Kidney (tissue), 14 donors: ENCODE measurements around the gene DOK6. TPM values are rescaled to one million over a fixed set of nuclear protein-coding genes. Genes with fewer than 3 reads are reported as not detected.

Experiments used
- DNase-seq, 5 donors: peaks; one replicate each; pipeline ENCODE4 v3.0.0-alpha.2; 2013 to 2020
- FAIRE-seq: peaks from 2 replicates; lab custom pipeline; 2012; peaks lifted over from hg19 to GRCh38; lab: Jason Lieb, UNC
- H3K27ac ChIP-seq, 2 donors: one replicate each; pipeline ENCODE4 v1.7.0; 2013; ENCODE audit warnings: low read depth in 2 of 2, low read length in 2 of 2, inconsistent platforms in 1 of 2
- H3K27me3 ChIP-seq: one replicate; pipeline ENCODE4 v1.7.1; 2013; ENCODE audit warnings: low read length, inconsistent platforms; ENCODE audit not compliant: control insufficient read depth, insufficient read depth
- H3K36me3 ChIP-seq, 3 donors: one replicate each; pipeline versions ENCODE4 v1.7.0 to v1.7.1; 2013; ENCODE audit warnings: low read length in 3 of 3, control low read depth in 1 of 3, inconsistent platforms in 1 of 3; ENCODE audit not compliant: insufficient read depth in 3 of 3, control insufficient read depth in 2 of 3
- H3K4me1 ChIP-seq, 3 donors: one replicate each; pipeline versions ENCODE4 v1.7.0 to v1.7.1; 2013; ENCODE audit warnings: low read length in 3 of 3, inconsistent platforms in 1 of 3, low read depth in 1 of 3; ENCODE audit not compliant: control insufficient read depth in 2 of 3, insufficient read depth in 2 of 3
- H3K4me3 ChIP-seq, 3 donors: one replicate each; pipeline versions ENCODE4 v1.7.0 to v1.8.1; 2013; ENCODE audit warnings: low read length in 3 of 3, control low read depth in 1 of 3, inconsistent platforms in 1 of 3
- H3K9ac ChIP-seq, 3 donors: one replicate each; pipeline versions ENCODE4 v1.7.0 to v1.7.1; 2013; ENCODE audit warnings: low read length in 3 of 3, control low read depth in 1 of 3, inconsistent platforms in 1 of 3
- H3K9me3 ChIP-seq, 3 donors: one replicate each; pipeline versions ENCODE4 v1.7.0 to v1.7.1; 2013; ENCODE audit warnings: low read length in 3 of 3, control low read depth in 1 of 3, inconsistent platforms in 1 of 3; ENCODE audit not compliant: control insufficient read depth in 2 of 3, insufficient read depth in 1 of 3
- intact Hi-C: fragments of 100-400 bp; cut with DNase I; formaldehyde crosslinking; loops from one replicate; pipeline ENCODE4 v1.11.1; 2022
- polyA plus RNA-seq: library from polyadenylated mRNA; stranded (reverse); fragments of 350-450 nt; fragmentation: Illumina TruSeq; extraction: RNeasy Lipid Tissue Mini Kit (QIAGEN cat#74804); gene quantifications from one replicate; pipeline ENCODE4 v1.2.3, GENCODE V29; 2014; ENCODE audit warnings: low read depth, low replicate concordance; ENCODE audit not compliant: insufficient read depth
- total RNA-seq: library from RNA; stranded (reverse); fragmentation: NEBNext Ultra II Directional; extraction: Animal tissue kit (Norgen Biotek cat#: 25700); gene quantifications from one replicate; pipeline ENCODE4 v1.2.1, GENCODE V29; 2021
- TF ChIP-seq, protein P1 (sequence below): IDR thresholded peaks from 3 replicates; pipeline ENCODE4 v1.5.1; 2012; ENCODE audit warnings: mild to moderate bottlenecking, moderate library complexity, borderline replicate concordance; ENCODE audit not compliant: insufficient read depth; ENCODE audit errors: extremely low read depth
- donor health status: control.
- donor health status: control.
- donor health status: control.
- donor health status: control.
- donor health status: control.
- donor health status: DM: yes; HTN: yes; CAD: no.
- donor health status: Normal renal cell carcinoma (clear cell type).

The DOK6 gene
- total and polyA plus RNA-seq, 2 donors from 2014 or later = 3.8 to 4.6 TPM

DNA sequence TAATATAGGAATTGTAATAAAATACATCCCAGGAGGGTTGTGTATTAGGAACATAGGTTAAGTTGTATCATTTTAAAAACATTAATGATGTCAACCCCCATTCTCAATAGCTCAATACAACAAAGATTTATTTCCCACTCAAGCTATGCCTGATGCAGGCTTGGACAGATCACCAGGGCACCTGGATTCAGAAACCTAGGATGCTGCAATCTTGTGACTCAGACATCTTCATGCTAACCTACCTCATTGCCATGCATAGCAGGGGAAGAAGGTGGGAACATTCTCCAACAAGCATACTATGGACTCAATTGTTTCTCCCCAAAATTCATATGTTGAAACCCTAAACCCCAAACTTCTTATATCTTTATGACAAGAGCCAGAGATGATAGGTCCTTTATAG is 302.8 kb downstream of the DOK6 start:
- H3K27me3 ChIP-seq = no peaks in the 10 kb centered on the region
- intact Hi-C loops = no loop called here
- H3K9ac ChIP-seq = no peak overlapping the region
- H3K4me3 ChIP-seq = no peak overlapping the region
- H3K4me1 ChIP-seq = no peaks in the 10 kb centered on the region
- DNase-seq = no peak
- FAIRE-seq = no peak
- no peaks in the 10 kb centered on the region for H3K9me3 ChIP-seq
- no peaks in the 10 kb centered on the region for H3K36me3 ChIP-seq
- TF ChIP-seq, protein P1, sequence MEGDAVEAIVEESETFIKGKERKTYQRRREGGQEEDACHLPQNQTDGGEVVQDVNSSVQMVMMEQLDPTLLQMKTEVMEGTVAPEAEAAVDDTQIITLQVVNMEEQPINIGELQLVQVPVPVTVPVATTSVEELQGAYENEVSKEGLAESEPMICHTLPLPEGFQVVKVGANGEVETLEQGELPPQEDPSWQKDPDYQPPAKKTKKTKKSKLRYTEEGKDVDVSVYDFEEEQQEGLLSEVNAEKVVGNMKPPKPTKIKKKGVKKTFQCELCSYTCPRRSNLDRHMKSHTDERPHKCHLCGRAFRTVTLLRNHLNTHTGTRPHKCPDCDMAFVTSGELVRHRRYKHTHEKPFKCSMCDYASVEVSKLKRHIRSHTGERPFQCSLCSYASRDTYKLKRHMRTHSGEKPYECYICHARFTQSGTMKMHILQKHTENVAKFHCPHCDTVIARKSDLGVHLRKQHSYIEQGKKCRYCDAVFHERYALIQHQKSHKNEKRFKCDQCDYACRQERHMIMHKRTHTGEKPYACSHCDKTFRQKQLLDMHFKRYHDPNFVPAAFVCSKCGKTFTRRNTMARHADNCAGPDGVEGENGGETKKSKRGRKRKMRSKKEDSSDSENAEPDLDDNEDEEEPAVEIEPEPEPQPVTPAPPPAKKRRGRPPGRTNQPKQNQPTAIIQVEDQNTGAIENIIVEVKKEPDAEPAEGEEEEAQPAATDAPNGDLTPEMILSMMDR = no peak
- no peak overlapping the region for H3K27ac ChIP-seq

DNA sequence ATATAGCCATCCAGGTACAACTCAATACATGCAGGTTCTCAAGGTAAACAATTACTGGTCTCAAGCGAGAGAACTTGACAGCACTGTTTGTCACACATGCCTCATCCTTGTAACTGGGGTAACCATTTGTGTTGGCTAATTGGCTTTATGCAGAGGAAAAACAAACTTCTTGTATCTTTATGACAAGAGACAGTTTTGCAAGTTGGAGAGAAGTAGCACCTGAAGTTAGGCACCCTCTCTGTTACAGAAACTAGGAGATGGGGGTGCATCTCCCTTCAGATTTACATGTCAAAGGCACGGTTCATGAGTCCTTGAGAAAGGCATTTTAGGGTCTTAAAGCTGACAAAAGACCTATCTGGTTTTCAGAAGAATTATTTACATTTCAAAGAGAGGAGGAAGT is 305.3 kb downstream of the DOK6 start:
- Histone ChIP-seq H3K9ac (no peak overlapping the region), H3K36me3 (no peaks in the 10 kb centered on the region), H3K27me3 (no peaks in the 10 kb centered on the region), H3K4me1 (no peaks in the 10 kb centered on the region), H3K27ac (no peak overlapping the region), H3K4me3 (no peak overlapping the region), H3K9me3 (no peaks in the 10 kb centered on the region)
- intact Hi-C loops = no loop called here
- no peak for DNase-seq
- FAIRE-seq = no peak
- TF ChIP-seq, protein P1 = no peak

DNA sequence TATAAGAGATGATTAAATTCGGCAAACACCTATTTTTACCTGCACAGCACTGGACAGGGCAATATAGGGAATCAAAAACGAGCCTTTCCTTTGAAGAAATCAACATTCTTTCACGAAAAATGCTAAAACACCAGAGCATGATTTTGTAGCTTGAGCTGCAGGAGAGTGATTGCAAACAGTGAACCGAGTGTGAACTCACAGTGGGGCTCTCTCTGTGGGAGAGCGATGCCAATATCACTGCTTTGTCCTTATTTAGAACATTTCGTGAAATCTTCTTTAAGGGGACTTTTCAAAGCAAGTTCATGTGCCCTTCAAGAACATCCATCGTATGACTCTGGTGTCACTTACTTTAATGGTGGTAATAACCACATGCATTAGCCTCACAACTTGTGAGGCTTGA is 308.2 kb downstream of the DOK6 start:
- no peaks in the 10 kb centered on the region for H3K4me1 ChIP-seq
- intact Hi-C loops = no loop called here

More for the DNA sequence above, 308.2 kb downstream of the DOK6 start:
- Histone ChIP-seq H3K36me3 (no peaks in the 10 kb centered on the region), H3K9ac (no peak overlapping the region), H3K27me3 (no peaks in the 10 kb centered on the region), H3K4me3 (no peak overlapping the region), H3K9me3 (no peaks in the 10 kb centered on the region), H3K27ac (no peak overlapping the region)
- no peak for DNase-seq
- TF ChIP-seq, protein P1 = no peak
- no peak for FAIRE-seq
